ENCODE results near the gene ZYX.
"Not testable (repeated sequence)": the region's sequence is repeated elsewhere in the genome, so short reads cannot be mapped to it uniquely, and the experiment has no call there.

ZYX gene

DNA sequence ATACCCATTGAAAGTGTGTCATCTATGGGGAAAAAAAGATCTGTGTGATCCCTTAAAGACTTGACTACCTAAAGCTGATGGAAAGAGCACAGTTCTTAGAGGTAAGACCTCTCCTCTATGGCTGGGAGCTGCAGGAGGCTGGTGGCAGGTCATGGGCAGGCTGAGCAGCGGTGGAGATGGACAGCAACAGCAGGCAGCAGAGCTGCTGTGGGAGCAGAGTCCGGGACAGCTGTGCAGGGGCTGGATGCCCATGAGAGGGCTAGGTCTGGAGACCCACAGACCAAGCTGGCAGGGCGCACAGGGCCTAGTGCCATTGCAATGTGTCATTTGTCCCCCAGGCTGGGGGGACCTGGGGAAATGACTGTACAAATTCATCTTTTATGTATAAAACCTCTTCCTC is 40.9 kb downstream of the ZYX start:
- no peak for DNase-seq

DNA sequence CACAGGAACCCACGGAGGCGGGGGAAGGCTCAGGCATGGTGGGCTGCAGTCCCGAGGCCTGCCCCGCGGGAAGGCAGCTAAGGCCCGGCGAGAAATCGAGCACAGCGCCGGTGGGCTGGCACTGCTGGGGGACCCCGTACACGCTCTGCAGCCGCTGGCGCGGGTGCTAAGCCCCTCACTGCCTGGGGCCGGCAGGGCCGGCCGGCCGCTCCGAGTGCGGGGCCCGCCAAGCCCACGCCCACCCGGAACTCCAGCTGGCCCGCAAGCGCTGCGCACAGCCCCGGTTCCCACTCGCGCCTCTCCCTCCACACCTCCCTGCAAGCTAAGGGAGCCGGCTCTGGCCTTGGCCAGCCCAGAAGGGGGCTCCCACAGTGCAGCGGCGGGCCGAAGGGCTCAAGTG is 43.3 kb downstream of the ZYX start:
- DNase-seq = not testable (repeated sequence)

DNA sequence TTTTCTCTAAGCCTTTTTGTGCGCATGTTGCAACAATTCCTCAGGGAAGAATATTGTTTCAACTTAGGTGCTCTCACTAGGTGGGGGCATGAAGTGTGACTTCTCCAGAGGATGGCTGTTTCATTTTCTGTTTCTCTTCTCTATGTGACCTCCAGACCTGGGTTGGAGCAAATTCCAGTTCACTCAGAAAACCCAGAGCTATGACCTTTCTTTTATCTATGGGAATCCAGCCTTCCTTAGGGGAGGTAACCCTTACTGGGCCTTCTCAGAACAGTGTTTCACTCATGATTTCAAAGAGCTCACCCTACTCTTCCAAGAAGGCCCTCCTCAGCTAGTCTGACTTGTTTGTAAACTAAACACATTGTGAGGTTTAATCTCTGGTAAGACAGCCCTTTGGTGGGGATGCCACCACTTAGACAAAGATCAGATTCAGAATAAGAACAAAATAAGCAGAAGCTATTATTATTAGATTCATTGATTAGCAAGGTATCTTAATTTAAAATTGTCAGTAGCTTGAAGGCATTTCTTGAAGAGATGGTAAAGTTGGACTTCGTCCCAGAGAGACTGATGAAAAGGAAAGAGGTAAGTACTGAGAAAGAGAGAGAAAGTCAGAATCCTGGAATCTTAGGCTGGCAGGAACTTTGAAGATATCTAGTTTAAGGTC is 45.5 kb downstream of the ZYX start:
- no peak for DNase-seq

DNA sequence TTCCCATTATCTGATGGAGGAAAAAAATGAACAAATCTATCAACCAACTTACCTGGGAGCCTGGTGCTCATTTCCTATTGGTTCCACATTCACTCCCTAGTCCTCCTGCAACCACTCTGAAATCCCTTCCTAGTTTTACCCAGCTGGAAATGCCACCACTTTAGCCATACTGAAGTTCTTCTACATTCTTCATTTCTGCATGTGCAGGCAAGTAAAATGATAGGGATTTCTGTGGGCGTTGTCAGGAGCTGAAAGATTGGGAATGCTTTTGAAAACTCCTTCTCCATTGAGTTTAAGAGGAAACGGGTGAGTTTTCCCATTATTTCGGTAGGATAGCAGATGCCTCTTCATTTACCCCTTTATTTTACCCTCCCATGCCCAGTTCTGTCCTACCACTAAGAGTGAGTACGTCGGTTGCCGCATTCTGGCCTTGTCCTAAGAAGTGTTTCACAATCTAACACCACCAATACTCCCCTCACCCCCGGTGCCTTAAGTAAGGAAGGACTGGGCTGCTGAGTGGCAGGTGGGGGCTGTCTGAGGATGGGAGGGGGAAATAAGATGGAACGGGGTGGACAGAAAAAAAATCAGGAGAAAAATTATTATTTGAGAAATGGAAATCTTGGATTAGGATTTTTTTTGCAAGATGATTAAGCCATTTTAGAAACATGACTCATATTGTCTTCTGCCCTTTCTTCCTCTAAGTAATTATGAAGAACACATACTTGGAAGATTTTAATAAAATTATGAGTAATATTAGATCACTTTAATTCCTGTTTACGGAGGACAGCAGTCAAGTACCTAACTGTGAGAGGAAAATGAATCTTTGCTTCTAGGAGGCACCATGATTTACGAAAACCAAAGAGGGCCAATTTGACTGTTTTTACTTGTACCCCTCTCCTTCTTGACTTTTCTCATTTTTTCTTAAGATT is 48.9 kb downstream of the ZYX start:
- no peak for DNase-seq

DNA sequence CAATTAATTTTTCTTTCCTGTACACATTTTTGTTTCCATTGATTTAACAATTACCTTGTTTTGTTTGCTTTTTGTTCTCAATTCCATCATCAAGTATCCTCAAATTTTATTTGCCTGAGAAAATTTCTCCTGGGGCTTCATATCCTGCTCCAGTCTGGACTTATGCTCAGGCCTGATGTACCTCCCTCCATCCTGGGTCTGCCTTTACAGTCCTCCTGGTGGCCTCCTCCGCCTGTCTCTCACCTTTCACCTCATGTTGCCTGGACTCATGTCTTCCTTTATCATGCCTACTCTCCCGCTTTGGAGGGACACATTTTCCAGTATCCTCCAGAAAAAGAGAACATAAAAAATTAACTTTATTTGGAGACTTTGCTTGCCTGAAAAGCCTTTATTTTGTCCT is 50.0 kb downstream of the ZYX start:
- DNase-seq = no peak

DNA sequence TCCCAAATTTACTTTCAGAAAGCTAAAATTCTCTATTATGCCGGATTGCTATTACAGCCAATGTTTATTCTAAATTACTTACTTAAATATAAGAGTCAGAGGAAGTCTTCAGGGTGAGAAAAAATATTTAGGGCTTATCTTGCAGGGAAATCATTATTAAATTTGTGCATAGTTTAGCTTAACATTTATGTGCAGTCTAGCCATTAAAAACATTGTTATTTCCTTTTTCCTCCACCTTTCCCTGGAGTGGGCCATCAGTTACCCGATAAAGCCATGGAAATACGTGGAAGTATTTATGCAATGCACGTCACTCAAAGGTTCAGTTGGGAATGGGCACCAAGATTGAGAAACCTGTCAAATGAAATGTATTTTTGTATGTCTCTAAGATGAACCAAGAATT is 52.6 kb downstream of the ZYX start:
- DNase-seq = no peak

DNA sequence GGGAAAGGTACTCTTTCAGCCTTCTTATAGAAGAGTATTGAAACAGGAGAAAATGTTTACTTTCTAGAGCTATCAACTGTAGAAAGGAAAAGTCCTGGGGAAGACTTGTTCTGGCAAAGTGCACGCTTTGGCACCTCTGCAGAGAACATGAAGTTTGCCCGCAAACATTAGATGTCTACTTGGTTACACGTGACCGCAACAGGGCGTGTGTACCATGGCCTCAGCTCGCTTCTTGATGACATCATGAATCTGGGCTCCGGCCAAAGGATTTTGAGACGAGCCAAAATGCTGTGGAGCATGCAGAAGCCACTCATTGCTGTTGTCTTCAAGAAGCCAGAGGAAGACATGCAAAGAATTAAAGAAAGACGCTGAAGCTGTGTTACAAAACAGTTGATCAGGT is 53.5 kb downstream of the ZYX start:
- DNase-seq = no peak

DNA sequence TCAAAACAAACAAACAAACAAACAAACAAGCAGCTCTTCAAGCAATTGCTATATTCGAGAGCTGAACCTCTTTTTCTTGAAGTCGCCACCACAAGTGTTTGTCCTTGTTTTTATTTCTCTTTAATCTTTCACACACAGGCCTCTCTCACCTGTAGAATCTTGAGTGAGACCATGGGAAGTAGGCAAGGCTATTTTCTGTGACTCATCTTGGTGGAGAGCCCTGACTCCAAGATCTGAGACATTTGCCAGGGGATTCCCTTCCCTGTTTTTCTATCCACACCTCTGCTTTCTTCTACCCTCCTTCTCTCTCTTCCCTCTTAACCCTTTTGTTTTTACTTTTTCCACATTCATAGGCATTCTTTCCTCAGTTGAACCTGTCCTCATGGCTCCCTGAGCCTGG is 54.1 kb downstream of the ZYX start:
- no peak for DNase-seq

DNA sequence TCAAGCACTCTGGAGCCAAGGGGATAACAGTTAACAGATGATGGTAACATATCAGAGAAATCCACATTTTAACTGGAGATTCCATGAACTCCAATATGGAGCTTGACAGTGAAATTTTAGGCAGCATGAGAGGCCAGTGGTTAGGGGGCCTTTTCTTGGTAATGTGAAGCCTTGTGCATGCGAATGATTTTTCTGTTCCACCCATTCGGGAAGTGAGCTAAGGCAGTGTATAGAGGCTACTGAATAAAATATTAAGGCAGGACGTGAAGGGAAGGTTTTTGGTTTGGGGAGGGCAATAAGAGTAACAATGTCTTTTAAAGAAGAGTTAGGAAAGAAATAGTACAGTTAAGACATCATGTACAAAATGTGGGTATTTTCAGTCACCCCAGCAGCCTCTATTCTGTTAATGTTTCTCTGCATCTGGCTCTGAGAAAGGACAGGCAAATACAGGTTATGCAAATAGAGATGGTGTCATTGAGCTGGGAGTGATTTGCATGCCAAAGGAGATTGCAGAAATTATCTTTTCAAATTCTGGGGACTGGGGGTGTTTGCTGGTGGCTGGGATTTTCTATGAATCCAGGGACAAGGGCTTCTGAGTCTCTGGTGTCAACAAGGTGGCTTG is 55.3 kb downstream of the ZYX start:
- DNase-seq = no peak

DNA sequence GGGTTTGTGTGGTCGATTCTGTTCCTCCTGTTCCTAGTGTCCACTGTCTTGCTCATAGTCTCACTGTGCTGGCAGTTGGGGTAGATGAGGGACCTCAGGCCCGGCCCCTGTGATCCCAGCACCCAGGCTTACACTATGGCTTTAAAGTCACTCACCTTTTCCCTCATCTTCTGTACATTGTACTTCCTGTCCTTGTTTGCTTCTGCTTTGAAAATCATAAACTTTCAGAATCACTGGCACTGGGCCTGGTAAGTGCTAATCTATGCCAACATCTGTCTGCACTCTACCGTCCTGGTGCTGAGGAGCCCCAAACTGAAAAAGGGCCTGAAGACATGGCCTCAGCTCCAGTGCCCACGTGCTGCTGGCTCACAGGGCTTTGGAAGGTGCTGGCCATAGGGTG is 56.4 kb downstream of the ZYX start:
- no peak for DNase-seq

DNA sequence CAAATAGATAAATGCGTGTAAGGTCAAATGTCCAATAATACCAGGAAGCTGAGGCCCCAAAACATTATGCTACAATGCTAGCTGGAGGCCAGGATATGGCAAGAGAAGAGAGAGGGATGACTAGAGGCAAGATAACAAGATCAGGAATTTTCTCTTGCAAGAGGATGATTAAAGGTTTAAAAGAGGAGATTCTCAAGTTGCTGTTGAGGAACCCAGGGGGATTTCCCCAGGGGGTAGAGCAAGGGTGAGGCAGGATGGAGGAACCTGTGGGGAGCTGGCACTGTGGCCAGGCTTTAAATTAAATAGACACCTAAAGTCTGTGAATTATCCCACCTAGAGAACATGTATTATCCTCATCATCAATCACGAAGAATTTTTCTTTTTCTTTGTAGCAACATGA is 58.7 kb downstream of the ZYX start:
- DNase-seq = no peak
